ENCODE measurements around the gene NIPBL.

GRCh38 chr5:37015795-37016666 is 139.5 kb downstream of the NIPBL start:
- TF ChIP-seq MXI1 (IDR thresholded peaks at IDR 0.05; ENCODE audit: low read depth, low read length) (no peak), PBX3 (IDR thresholded peaks at IDR 0.05) (peak; percentile 78), CTCF (IDR thresholded peaks at IDR 0.05) (no peak), CHD2 (IDR thresholded peaks at IDR 0.05; ENCODE audit: low read length, partially characterized antibody) (no peak)

Measured in SK-N-SH (cell line).